Epithelial cell of alveolus of lung (primary cell): ENCODE measurements around the gene COL6A5. TPM values are rescaled to one million over a fixed set of nuclear protein-coding genes. Genes with fewer than 3 reads are reported as not detected.

Experiments used
- total RNA-seq: library from RNA; depleted of rRNA; stranded (reverse); fragments of >200 nt; gene quantifications from 2 replicates; pipeline ENCODE4 v1.2.1, GENCODE V29; 2015

Gene COL6A5, protein sequence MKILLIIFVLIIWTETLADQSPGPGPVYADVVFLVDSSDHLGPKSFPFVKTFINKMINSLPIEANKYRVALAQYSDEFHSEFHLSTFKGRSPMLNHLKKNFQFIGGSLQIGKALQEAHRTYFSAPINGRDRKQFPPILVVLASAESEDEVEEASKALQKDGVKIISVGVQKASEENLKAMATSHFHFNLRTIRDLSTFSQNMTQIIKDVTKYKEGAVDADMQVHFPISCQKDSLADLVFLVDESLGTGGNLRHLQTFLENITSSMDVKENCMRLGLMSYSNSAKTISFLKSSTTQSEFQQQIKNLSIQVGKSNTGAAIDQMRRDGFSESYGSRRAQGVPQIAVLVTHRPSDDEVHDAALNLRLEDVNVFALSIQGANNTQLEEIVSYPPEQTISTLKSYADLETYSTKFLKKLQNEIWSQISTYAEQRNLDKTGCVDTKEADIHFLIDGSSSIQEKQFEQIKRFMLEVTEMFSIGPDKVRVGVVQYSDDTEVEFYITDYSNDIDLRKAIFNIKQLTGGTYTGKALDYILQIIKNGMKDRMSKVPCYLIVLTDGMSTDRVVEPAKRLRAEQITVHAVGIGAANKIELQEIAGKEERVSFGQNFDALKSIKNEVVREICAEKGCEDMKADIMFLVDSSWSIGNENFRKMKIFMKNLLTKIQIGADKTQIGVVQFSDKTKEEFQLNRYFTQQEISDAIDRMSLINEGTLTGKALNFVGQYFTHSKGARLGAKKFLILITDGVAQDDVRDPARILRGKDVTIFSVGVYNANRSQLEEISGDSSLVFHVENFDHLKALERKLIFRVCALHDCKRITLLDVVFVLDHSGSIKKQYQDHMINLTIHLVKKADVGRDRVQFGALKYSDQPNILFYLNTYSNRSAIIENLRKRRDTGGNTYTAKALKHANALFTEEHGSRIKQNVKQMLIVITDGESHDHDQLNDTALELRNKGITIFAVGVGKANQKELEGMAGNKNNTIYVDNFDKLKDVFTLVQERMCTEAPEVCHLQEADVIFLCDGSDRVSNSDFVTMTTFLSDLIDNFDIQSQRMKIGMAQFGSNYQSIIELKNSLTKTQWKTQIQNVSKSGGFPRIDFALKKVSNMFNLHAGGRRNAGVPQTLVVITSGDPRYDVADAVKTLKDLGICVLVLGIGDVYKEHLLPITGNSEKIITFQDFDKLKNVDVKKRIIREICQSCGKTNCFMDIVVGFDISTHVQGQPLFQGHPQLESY (N-terminal part only)
- total RNA-seq = not detected in 2 replicates

DNA sequence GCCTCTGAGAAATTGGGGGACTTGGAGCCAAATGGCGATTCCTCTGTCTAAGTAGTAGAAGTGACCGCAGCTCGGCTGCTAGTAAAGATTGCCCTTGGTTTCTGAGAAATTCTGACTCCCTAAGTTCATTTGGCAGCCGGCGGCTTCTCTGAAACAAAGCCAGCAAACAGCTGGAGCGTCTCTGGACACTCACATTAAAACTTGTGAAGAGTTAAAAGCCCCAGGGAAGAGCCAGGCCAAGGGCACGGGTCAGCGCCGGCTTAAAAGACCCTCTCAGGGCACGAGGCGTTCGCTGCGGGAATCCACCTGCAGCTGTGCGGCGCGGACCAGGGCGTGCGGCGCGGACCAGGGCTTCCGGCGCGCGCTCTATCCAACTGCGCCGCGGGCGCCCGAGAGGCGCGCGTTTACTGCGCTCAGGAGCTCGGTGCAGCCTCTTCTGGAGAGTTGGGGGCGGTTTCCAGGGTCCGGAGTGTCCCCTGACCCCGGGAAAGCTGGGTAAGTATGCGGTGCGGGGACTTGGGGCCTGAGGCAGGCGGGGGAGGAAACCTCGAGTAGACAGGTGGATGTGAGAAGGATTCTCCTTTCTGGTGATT, at the start of gene COL6A5:
COL6A5 (plus strand) TSS at position 186 of the 593 bp plus-strand sequence. CDS start 27,967 bp downstream, outside the sequence.

DNA sequence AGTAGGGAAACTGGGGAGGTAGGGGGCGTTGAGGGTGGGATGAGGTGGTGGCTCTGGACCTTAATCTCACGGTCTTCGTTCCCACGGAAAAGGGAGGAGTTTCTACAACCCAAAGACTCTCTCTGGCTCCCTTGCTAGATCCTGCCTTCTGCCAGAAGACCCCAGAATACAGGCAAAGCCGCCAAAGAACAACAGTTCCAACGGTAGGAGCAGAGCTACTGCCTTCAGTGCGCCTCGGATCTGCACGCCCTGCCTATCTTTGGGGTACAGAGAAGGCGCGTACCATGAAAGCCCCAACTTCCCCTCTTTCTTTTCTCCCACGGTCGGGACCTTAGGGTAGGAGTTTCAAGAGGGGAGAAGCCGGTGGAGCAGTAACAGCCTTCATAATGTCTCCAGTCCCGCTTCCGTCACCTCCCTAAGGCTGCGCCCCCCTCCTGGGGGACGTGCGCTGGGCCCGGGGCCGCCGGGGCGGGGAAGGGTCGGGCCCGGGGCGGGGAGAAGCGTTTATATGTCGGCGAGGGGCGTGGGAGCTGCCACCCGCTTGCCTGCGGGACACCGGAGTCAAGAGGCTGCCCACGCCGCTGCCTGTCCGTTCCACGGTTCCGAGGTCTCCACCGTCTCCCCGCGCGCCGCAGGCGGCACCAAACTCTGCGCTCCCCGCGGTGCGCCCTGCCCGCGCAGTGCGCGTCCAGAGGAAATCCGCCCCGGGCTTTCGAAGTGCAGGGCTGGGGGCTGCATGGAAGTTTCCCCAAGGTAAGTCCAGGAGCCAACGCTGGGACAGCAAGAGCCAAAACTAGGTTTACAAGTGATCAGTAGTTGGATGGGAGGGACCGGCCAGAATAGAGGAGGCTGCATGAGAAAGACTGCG, 171.4 kb downstream of the COL6A5 start, which contains the start of gene COL6A6:
COL6A6 (plus strand) TSS at position 533 of the 868 bp plus-strand sequence. CDS start 43,188 bp downstream, outside the sequence.

Other genes starting within 250 kb of the COL6A5 start
- under 0.01 TPM in 1 of 2 replicates, not detected in the other for gene COL6A6, start 171.5 kb downstream of the COL6A5 start, total RNA-seq